DOHH2 (cell line): ENCODE measurements around the gene CACNA1I.

Experiments
- H3F3A ChIP-seq: fragments of 200-600 bp; sonication (generic), shearing (Covaris generic); 2 replicates; pipeline ENCODE4 v1.6.0; 2016; ENCODE audit warnings: antibody characterized with exemption, mild to moderate bottlenecking; ENCODE audit not compliant: control insufficient read depth, insufficient read depth
- H3K27ac ChIP-seq: fragments of 200-600 bp; sonication (generic); 2 replicates; pipeline ENCODE4 v1.5.1; 2014; ENCODE audit warnings: low read depth, mild to moderate bottlenecking, low read length, moderate library complexity
- H3K27me3 ChIP-seq: fragments of 200-600 bp; sonication (generic); 2 replicates; pipeline ENCODE4 v1.6.1; 2014; ENCODE audit warnings: mild to moderate bottlenecking, low read length, mixed read lengths; ENCODE audit not compliant: control insufficient read depth
- H3K36me3 ChIP-seq: fragments of 200-600 bp; sonication (generic); 2 replicates; pipeline ENCODE4 v1.6.1; 2014; ENCODE audit warnings: mild to moderate bottlenecking, low read length, moderate library complexity, mixed read lengths; ENCODE audit not compliant: control insufficient read depth
- H3K4me1 ChIP-seq: fragments of 200-600 bp; sonication (generic); 2 replicates; pipeline ENCODE4 v1.6.1; 2014; ENCODE audit warnings: mild to moderate bottlenecking, low read length, mixed read lengths; ENCODE audit not compliant: control insufficient read depth
- H3K4me2 ChIP-seq: fragments of 200-600 bp; sonication (generic); 2 replicates; pipeline ENCODE4 v1.6.0; 2014; ENCODE audit warnings: mild to moderate bottlenecking, low read length, moderate library complexity
- H3K4me3 ChIP-seq: fragments of 200-600 bp; sonication (generic); 2 replicates; pipeline ENCODE4 v1.5.1; 2014; ENCODE audit warnings: mild to moderate bottlenecking, low read length, mixed read lengths
- H3K79me2 ChIP-seq: fragments of 200-600 bp; sonication (generic); 2 replicates; pipeline ENCODE4 v1.6.1; 2014; ENCODE audit warnings: mild to moderate bottlenecking, low read length, mixed read lengths; ENCODE audit not compliant: control insufficient read depth
- H3K9me2 ChIP-seq: fragments of 200-600 bp; sonication (generic); replicated peaks from 2 replicates; pipeline ENCODE4 v1.6.1; 2014; ENCODE audit warnings: mild to moderate bottlenecking, low read length, mixed read lengths; ENCODE audit not compliant: control insufficient read depth
- H3K9me3 ChIP-seq: fragments of 200-600 bp; sonication (generic); 2 replicates; pipeline ENCODE4 v1.6.1; 2014; ENCODE audit warnings: antibody characterized with exemption, low read length, mixed read lengths; ENCODE audit not compliant: control insufficient read depth, insufficient read depth
- H4K20me1 ChIP-seq: fragments of 200-600 bp; sonication (generic); 2 replicates; pipeline ENCODE4 v1.6.0; 2014; ENCODE audit warnings: low read depth, mild to moderate bottlenecking, antibody characterized with exemption, low read length, moderate library complexity; ENCODE audit not compliant: control insufficient read depth, insufficient read depth
- EZH2phosphoT487 ChIP-seq: fragments of 200-600 bp; sonication (generic); IDR thresholded peaks from 2 replicates; pipeline ENCODE4 v1.6.1; 2017; ENCODE audit warnings: borderline replicate concordance, mild to moderate bottlenecking, antibody characterized with exemption, low read length, moderate library complexity, mixed read lengths
- TF ChIP-seq, protein P1 (sequence below): fragments of 200-600 bp; sonication (generic); IDR thresholded peaks from one replicate; pipeline ENCODE4 v1.5.1; 2014; ENCODE audit warnings: antibody characterized with exemption, mild to moderate bottlenecking, low read depth, low read length; ENCODE audit not compliant: poor library complexity, severe bottlenecking

The CACNA1I gene

GRCh38 chr22:39715778-39716495 is 145.4 kb downstream of the CACNA1I start:
- Histone ChIP-seq H3F3A (no peaks in the 10 kb centered on the region), H3K4me3 (no peak overlapping the region), H3K27ac (no peak overlapping the region), H3K4me2 (no peak overlapping the region), H3K4me1 (peaks cover 12% of the 10 kb centered on the region; the same call in 1 of the 2 replicates), H3K9me2 (no peaks in the 10 kb centered on the region), H3K79me2 (no peaks in the 10 kb centered on the region), H4K20me1 (no peaks in the 10 kb centered on the region), H3K36me3 (no peaks in the 10 kb centered on the region), H3K9me3 (no peaks in the 10 kb centered on the region), H3K27me3 (peaks cover under 1% of the 10 kb centered on the region)
- TF ChIP-seq EZH2phosphoT487: no peak
- TF ChIP-seq, protein P1, sequence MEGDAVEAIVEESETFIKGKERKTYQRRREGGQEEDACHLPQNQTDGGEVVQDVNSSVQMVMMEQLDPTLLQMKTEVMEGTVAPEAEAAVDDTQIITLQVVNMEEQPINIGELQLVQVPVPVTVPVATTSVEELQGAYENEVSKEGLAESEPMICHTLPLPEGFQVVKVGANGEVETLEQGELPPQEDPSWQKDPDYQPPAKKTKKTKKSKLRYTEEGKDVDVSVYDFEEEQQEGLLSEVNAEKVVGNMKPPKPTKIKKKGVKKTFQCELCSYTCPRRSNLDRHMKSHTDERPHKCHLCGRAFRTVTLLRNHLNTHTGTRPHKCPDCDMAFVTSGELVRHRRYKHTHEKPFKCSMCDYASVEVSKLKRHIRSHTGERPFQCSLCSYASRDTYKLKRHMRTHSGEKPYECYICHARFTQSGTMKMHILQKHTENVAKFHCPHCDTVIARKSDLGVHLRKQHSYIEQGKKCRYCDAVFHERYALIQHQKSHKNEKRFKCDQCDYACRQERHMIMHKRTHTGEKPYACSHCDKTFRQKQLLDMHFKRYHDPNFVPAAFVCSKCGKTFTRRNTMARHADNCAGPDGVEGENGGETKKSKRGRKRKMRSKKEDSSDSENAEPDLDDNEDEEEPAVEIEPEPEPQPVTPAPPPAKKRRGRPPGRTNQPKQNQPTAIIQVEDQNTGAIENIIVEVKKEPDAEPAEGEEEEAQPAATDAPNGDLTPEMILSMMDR: no peak

GRCh38 chr22:39716534-39716933 is 146.0 kb downstream of the CACNA1I start:
- peaks cover 7% of the 10 kb centered on the region for H3K27me3 ChIP-seq

DNA sequence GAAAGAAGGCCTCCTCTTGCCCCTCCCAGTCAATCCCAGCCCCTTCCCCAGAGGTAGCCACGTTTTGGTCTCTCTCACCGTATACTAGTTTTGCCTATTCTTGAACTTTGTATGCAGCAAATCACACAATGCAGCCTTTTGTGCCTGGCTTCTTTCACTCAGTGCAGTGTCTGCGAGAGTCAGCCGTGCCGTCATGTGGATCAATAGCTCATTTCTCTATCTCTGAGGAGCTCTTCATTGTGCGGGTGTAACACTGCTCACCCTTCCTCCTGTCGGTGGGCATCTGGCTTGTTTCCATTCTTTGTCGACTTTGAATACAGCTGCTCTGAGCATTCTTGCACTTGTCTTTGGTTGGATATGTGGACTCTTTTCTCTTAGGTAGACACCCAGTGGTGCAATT is 146.5 kb downstream of the CACNA1I start:
- no peaks in the 10 kb centered on the region for H3F3A ChIP-seq
- H3K9me3 ChIP-seq: no peaks in the 10 kb centered on the region
- no peaks in the 10 kb centered on the region for H3K9me2 ChIP-seq
- peaks cover 12% of the 10 kb centered on the region; the same call in 1 of the 2 replicates for H3K4me1 ChIP-seq
- H4K20me1 ChIP-seq: no peaks in the 10 kb centered on the region
- no peak overlapping the region for H3K4me2 ChIP-seq
- H3K79me2 ChIP-seq: no peaks in the 10 kb centered on the region
- no peak overlapping the region for H3K4me3 ChIP-seq
- TF ChIP-seq, protein P1: no peak
- TF ChIP-seq EZH2phosphoT487: no peak
- H3K27ac ChIP-seq: no peak overlapping the region
- no peaks in the 10 kb centered on the region for H3K36me3 ChIP-seq
- peaks cover 7% of the 10 kb centered on the region for H3K27me3 ChIP-seq

More at GRCh38 chr22:39716534-39716933, 146.0 kb downstream of the CACNA1I start:
- H4K20me1 ChIP-seq: no peaks in the 10 kb centered on the region
- H3F3A ChIP-seq: no peaks in the 10 kb centered on the region
- no peaks in the 10 kb centered on the region for H3K9me2 ChIP-seq
- no peak overlapping the region for H3K27ac ChIP-seq
- H3K9me3 ChIP-seq: no peaks in the 10 kb centered on the region
- H3K4me2 ChIP-seq: no peak overlapping the region
- TF ChIP-seq, protein P1: no peak
- TF ChIP-seq EZH2phosphoT487: no peak
- H3K79me2 ChIP-seq: no peaks in the 10 kb centered on the region
- peaks cover 12% of the 10 kb centered on the region; the same call in 1 of the 2 replicates for H3K4me1 ChIP-seq
- no peak overlapping the region for H3K4me3 ChIP-seq
- no peaks in the 10 kb centered on the region for H3K36me3 ChIP-seq
